HG03342 (cell line): ENCODE measurements around the gene NUDCD2.
A peak's percentile ranks its signal among the peaks of the same experiment; 100 is the strongest.
"Not testable (repeated sequence)": the region's sequence is repeated elsewhere in the genome, so short reads cannot be mapped to it uniquely, and the experiment has no call there.

ENCODE experiments used
- ATAC-seq: cut with Tn5 transposase; IDR thresholded peaks from one replicate; pipeline ENCODE4 v1.9.1; 2021; ENCODE audit warnings: mild to moderate bottlenecking, moderate library complexity; ENCODE audit not compliant: unreplicated experiment

The NUDCD2 gene

DNA sequence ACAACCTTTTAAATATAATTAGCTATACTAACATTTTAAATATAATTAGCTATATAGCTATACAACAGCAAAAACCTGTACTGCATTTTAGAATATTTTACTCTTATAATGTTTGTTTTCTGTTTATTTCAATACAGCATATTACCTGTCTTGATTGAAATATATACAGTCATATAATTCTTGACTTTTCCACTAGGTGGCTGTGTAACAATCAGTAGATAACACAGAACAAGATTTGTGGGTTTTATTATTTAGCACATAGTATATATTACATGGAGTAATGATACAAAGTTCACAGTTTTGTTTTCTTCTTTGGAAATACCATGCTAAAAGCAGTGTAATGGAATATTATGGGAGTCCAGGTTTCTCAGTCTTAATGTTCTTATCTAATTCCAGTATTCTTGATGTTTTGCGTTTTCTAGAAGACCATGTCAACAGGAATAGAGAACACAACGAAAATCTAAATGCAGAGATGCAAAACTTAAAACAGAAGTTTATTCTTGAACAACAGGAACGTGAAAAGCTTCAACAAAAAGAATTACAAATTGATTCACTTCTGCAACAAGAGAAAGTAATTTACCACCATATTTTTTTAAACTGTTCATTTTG lies 13.8 kb upstream of the NUDCD2 start:
- peak; percentile 93 for ATAC-seq

DNA sequence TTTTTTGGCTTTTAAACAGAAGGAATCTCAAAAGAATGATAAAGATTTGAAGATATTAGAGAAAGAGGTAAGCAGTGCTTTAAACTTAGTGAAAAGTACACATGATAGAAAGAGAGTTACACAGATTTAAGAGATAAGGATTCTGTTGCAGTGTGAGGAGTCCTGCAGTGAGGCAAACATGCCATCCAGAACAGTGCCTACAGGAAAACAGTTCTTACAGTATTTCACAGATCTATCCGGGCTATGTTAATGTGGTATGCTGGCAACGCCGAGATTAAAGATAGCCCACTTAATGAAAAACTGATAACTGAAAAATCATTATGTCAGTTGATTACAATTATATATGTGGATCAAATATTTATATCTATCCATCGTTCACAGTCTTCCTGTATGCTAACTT lies 7.8 kb upstream of the NUDCD2 start:
- no peak for ATAC-seq

DNA sequence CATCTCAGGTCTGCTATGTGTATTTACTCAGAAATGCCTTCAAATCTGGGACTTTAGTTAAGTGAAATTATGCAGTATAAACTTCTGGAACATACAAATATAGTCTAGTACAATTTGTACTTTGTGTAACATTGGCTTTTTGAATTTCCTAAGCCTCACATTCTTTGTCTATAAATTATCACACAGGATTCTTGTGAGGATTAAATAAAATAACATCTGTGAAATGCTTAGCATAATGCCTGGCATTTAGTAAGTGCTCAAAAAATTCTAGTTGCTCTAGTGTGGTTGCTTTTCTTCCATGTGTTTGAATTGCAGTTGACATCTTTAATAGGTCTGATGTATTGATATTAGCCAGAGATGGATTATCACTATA lies 3.1 kb upstream of the NUDCD2 start:
- no peak for ATAC-seq

DNA sequence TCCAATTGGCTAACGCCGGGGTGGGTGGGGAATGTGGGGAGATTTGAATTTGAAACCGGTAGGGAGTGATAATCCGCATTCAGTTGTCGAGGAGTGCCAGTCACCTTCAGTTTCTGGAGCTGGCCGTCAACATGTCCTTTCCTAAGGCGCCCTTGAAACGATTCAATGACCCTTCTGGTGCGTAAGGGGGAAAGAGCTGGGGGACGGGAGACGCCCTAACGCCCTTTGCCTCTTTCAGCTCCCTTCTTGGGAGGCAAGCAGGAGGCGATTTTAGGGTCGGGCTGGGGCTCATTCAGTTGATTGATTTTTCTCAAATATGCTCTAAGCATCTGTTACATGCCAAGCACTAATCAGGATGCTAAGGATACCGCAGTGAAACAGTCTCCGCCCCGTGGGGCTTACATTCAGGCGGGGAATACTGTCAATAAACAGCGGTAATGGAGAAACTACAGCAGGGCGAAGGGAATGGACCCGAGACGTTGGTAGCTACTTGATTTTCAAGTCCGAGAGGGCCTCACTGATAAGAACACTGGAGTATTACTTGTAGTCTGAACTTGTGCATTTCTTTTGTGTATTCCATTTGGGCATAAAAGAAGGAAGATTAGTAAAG lies 765 bp upstream of the NUDCD2 start, which contains the start of gene HMMR:
HMMR (plus strand) TSS at position 71 of the 610 bp plus-strand sequence; CDS start at position 132, 61 bp downstream.
- no peak for ATAC-seq

DNA sequence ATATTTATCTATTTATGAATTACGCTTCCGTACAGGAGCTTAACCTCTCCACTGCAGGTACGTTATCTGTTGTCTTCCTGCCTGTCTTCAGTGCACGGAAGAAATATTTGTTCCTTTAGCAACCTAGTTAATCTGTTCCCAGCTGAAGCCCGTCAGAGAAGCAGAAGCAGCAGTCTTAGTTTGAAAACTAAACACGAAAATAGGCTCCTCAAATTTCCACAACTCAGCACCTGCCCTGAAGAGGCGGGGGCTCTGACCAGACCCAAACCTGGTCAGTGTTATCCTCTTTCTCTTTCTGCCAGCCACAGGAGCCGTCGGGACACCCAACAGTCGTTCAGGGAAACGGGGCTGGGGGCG lies 462 bp downstream of the NUDCD2 start:
- ATAC-seq = peak; percentile 3

DNA sequence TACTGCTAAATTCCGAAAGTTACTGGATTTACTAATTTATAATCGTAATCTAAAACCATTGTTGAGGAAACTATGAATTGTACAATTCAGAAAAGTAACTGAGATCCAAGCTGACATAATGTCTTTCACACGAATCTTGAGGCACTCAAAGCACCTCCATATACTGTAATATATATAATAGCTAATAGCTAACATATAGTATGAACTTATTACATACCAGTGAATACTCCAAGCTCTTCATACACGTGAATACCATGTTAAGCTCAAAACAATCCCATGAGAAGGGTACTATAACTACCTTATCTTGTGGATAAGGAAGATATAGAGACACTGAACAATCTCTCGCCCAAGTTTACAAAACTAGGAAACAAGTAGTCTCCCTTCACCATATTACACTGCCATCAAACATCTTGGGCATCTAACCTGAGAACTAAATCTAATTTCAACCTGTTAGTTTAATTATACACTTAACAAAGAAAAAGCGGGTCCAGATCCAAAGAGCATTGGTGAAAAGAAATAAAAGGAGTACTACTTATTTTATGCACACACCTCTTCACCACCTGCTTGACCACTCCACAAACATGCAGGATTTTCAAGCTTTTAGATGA lies 1.0 kb downstream of the NUDCD2 start:
- ATAC-seq = no peak

DNA sequence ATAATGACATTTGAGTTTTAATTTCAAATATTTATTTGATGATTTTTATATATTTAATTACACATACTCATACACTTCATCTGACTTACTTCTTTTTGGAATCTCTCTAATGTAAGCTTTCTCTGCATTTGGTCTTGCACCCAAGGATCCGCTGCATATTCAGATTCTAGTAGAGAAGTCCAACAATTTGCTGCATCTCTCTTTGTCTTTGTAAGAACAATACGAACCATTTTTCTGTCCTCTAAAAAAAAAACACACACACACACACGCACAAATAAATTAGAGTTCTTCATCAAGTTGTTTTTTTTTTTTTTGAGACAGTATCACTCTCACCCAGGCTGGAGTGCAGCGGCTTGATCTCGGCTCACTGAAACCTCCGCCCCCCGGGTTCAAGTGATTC lies 3.1 kb downstream of the NUDCD2 start:
- no peak for ATAC-seq

DNA sequence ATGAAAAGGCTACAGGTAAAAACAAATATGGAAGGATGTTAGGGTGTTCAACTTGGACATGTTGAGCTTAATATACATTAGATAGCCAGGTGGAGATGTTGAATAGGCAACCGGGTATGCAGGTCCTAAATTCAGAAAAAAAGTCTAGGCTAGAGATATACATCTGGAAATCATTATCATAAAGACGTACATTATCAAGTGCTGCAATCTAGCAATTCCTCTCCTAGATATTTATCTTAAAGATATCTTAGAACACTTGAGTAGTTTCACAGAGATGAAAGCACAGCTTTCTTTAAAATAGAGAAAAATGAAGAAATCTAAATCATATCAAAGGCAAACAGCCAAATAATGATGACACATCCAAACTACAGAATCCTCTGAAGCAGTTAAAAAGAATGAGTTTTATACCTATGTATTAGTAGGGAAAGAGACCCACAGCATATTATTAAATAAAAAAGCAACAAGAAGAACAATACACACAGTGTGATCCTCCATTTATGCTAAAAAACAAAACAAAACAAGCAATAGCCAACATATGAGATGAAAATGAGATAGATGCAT lies 3.8 kb downstream of the NUDCD2 start:
- no peak for ATAC-seq

DNA sequence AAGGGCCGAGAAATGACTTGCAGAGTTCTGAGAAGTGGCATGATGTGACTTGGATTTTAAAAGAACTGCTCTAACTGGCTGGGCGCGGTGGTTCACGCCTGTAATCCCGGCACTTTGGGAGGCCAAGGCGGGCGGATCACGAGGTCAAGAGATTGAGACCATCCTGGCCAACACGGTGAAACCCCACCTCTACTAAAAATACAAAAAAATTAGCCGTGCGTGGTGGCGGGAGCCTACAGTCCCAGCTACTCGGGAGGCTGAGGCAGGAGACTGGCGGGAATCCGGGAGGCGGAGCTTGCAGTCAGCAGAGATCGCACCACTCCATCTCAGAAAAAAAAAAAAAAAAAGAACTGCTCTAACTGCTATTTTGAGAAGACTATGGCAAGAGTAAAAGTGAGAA lies 4.5 kb downstream of the NUDCD2 start:
- ATAC-seq = not testable (repeated sequence)

DNA sequence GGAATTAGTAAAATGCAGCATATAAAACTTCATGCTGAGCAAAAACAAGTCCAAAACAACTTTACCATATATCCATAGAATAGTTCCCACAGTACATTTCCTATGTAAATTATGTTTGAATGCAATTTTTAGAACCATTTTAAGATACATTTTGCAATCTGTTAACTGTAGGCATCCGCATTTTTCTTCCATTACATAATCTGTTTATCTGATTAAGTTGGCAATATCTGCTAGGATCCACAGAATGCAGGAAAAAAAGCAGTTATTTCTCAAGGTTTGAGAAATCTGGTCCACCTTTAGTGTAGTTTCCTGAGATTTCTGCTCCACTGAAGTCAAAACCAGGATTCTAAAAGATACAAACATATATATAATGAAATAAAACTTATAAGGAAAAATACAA lies 6.2 kb downstream of the NUDCD2 start:
- no peak for ATAC-seq

DNA sequence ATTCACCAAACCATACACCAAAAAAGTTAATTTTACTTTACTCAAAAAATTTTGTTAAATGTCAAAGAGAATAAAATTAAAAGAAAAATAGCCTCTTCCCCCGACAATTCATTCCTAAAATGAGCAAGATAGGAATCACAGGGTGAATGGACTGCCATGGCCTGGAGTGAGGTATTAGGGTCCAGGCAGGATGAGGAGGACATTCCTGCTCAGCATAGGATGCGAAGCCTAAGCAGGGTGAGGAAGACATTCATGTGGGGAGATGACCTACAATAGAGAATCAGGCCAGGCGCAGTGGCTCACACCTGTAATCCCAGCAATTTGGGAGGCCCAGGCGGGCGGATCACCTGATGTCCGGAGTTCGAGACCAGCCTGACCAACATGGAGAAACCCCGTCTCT lies 8.4 kb downstream of the NUDCD2 start:
- no peak for ATAC-seq

DNA sequence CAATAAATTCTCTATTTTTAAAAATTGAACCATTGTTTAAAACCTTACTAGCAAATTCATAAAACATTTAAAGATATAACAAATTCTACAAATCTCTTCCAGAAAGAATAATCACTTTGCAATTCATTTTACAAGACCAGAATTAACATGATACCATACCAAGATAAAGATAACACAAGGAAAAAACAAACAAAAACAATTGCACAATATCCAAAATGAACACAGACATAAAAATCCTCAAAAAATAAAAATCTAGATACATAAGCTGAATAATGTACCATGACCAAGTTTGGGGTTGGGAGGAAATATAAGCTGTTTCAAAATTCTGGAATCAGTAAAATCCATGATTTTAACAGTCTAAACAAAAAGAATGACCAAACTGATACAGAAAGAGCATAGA lies 11.4 kb downstream of the NUDCD2 start:
- no peak for ATAC-seq

DNA sequence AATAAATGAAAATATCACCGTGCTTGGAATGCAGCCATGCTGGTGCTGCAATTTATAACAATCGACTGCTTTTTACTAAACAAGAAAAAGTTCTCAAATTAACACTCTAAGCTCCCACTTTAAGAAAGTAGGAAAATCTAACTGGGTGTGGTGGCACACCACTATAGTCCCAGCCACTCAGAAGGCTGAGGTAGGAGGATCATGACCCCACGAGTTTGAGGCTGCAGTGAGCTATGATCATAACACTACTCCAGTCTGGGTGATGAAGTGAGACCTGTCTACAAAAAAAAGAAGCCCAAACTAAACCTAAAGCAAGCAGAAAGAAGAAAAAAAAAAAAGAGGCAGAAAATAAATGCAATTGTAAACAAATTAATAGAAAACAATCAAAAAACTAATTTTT lies 12.0 kb downstream of the NUDCD2 start:
- no peak for ATAC-seq

DNA sequence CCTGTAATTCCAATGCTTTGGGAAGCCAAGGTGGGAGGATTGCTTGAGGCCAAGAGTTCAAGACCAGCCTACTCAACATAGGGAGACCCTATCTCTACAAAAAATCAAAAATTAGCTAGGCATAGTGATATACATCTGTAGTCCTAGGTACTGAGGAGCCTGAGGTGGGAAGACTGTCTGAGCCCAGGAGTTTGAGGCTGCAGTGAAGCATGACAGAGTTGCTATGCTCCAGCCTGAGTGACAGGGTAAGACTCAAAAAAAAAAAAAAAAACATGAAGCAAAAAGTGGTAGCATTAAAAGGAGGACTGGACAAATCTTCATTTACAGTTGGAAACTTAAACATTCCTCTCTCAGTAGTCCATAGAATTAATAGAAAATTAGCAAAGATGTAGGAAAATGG lies 12.7 kb downstream of the NUDCD2 start:
- ATAC-seq = no peak

DNA sequence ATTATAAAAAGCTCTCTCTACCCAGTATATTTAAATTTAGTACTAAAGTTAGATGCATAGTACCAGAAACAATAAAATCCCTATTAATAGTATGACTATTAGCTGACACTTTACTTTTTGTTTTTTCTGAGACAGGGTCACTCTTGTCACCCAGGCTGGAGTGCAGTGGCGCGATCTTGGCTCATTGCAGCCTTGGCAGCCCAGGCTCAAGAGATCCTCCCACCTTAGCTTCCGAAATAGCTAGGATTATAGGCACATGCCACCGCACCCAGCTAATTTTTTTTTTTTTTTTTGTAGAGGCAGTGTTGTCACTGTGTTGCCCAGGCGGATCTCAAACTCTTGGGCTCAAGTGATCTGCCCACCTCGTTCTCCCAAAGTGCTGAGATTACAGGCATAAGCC lies 14.6 kb downstream of the NUDCD2 start:
- no peak for ATAC-seq

DNA sequence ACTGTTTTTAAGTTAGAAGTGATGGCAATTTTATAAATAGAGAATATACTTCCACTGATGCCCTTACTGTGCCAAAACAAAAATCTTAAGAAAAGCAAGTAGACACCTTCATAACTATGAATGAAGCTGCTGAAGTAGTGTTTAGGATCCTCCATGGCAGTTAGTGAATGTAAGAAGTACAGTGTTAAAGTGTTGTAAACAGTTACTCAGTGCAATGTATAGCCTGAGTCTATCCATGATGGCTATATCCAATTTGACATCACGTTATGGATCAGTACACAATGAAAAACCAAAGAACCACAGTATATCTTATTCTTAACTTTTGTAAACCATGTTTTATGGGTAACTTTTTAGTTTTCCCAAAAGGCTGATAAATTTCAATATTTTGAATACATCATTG lies 15.4 kb downstream of the NUDCD2 start:
- ATAC-seq = no peak

DNA sequence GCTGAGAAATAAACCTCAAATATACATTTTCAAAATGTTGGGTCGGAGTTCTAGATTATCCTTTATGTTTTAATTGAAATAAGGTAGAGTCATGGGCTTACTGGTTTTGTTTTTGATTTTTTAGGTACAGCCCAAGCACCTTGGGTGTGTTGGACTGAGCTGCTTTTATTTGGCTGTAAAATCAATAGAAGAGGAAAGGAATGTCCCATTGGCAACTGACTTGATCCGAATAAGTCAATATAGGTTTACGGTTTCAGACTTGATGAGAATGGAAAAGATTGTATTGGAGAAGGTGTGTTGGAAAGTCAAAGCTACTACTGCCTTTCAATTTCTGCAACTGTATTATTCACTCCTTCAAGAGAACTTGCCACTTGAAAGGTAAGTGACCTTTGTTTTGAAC lies 18.9 kb downstream of the NUDCD2 start:
- no peak for ATAC-seq

DNA sequence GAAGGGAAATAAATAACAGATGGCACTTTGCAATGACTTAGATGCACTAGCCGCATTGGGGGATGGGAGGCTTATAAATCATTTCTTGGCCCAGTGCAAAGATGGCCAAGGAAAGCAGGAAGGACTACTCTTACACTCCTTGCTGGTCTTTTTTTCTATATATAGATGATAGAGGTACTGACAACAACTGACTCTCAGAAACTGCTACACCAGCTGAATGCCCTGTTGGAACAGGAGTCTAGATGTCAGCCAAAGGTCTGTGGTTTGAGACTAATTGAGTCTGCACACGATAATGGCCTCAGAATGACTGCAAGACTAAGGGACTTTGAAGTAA lies 20.8 kb downstream of the NUDCD2 start:
- no peak for ATAC-seq

DNA sequence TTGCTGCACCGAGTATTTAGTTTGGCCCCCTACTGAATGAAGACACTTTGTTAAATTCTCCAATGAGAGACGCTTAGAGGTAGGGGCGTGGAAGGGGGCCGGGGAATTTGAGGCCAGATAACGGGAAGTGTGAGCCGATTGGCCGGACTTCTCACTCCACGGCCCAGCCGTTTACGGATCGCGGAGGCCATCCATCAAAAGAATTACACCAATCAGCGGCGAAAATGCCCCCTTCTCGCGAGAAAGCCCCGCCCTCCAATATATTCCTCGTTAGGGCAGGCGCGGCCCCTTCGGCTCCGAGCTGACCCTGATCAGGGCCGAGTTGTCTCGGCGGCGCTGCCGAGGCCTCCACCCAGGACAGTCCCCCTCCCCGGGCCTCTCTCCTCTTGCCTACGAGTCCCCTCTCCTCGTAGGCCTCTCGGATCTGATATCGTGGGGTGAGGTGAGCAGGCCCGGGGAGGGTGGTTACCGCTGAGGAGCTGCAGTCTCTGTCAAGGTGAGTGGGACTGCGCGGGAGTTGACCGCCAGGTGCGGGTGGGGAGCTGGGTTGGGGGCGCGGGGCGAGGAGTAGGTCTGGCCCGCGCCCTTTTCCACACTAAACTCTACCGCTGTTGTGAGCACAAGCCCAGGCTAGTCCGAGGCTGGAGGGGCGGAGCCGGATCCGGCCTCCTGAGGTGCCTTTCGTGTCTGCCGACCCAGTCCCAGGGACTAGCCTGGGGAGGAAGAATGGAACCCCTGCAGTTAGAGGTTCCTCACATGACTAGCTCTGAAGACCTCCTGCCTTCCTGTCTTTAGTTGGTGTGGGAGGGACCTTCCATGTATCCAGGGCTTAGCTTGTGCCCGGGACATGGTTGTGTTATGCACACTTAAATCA lies 22.4 kb downstream of the NUDCD2 start, which contains the start of gene CCNG1:
CCNG1 (plus strand) TSS at position 287 of the 874 bp plus-strand sequence. CDS start 1,662 bp downstream, outside the sequence.
- peak; percentile 97 for ATAC-seq

DNA sequence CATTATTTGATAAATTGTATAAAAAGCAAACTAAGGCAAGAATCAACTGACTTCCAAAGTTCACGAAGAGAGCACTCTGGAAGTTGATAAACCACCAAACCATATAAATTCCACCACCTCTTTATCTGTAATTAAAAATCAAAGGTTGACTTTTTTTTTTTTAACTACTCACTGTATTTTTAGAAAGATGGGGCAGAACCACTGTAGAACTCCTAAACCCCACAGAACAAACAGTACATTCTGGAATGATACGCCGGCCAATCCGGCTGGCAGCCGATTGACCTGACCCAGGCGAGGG lies 22.9 kb downstream of the NUDCD2 start:
- no peak for ATAC-seq

DNA sequence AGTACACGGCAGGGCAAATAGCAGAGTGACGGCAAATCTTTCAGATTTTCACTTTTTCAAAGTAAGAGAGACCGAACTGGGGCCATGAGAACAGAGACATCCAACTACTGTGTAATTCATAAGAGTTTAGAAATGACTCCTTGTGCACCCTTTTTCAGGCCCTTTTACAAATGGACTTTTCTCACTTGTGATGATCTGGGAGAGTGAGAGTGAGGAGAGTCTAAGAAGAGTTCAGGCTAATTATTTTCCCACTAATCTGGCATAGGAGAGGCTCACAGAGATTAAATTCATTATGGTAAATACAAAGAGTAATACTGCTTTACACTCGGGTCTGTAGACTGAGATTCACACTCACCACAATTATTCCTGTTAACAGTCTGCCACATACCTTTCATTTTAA lies 23.4 kb downstream of the NUDCD2 start:
- no peak for ATAC-seq

DNA sequence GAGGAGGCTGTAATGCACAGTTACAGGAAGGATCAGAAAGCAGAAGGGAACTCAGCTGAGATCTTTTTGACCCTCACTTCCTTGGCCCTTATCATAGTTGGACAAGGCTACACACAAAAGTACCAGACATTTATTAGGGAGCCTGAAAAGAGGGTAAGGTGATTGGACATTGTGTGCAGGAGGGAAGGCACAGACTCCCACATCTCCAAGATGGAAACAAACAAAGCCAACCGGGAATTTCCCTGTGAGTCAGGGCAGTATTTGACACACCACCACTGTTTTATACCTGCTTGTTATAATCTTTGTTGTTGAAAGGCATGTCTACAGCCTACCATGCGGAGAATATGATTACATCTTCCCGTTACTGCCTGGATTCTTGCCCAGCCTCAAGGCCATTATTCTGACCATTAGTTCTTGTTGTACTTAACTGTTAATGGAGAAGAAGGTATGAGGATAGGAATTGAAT lies 25.5 kb downstream of the NUDCD2 start:
- no peak for ATAC-seq
